HepG2 (cell line): ENCODE data around the gene GAS5. TPM values are rescaled to one million over a fixed set of nuclear protein-coding genes. Genes with fewer than 3 reads are reported as not detected.

Experiments used
- ATAC-seq: fragments of 200-7000 bp; cut with Tn5 transposase; 3 replicates; pipeline ENCODE4 v1.9.1; 2020; ENCODE audit warnings: mild to moderate bottlenecking, moderate library complexity
- BruUV-seq: library from RNA; stranded (reverse); fragments of 400-500 nt; replicated peaks from 2 replicates; lab custom pipeline; 2021; lab: Mats Ljungman, UMichigan
- CTCF ChIA-PET: fragments of 300-600 bp; formaldehyde crosslinking; extraction: SDS; loops from one replicate; lab custom pipeline; 2021; ENCODE audit warnings: low total read pairs, inconsistent platforms, low intra/inter-chr PET ratio; lab: Yijun Ruan, JAX
- POLR2A ChIA-PET: fragments of 350-600 bp; sonication (Branson Sonifier 250); formaldehyde crosslinking; loops from one replicate; lab custom pipeline; 2020; ENCODE audit warnings: antibody characterized with exemption, inconsistent platforms; lab: Yijun Ruan, JAX
- DNase-seq: peaks from one replicate; pipeline ENCODE4 v3.0.0-alpha.2; 2015; ENCODE audit warnings: low spot score
- FAIRE-seq: peaks from 3 replicates; lab custom pipeline; 2011; peaks lifted over from hg19 to GRCh38; lab: Jason Lieb, UNC
- H2AFZ ChIP-seq: one replicate; pipeline ENCODE4 v1.6.1; 2011; ENCODE audit warnings: low read length, inconsistent platforms
- H3K27ac ChIP-seq: fragments of 300-600 bp; 3 replicates; pipeline ENCODE4 v1.8.0; 2011; ENCODE audit warnings: mixed run types, mild to moderate bottlenecking, mixed read lengths, low read length, inconsistent platforms; ENCODE audit not compliant: insufficient read depth; ENCODE audit errors: extremely low read length
- H3K27me3 ChIP-seq, 2 experiments: fragments of 200-600 bp in 1 of 2; 2 replicates in 1 of 2; 3 replicates in 1 of 2; pipeline versions ENCODE4 v1.6.0 to v1.8.0; 2011; ENCODE audit warnings: low read length in 2 of 2, mild to moderate bottlenecking in 2 of 2, moderate library complexity in 2 of 2, inconsistent platforms in 1 of 2; ENCODE audit not compliant: insufficient read depth in 2 of 2, control insufficient read depth in 1 of 2
- H3K36me3 ChIP-seq, 2 experiments: fragments of 200-600 bp in 1 of 2; replicated peaks in 1 of 2; 2 replicates in 1 of 2; 3 replicates in 1 of 2; pipeline versions ENCODE4 v1.5.1 to v1.8.0; 2011; ENCODE audit warnings: low read length in 2 of 2, inconsistent platforms in 1 of 2; ENCODE audit not compliant: insufficient read depth in 2 of 2, control insufficient read depth in 1 of 2
- H3K4me1 ChIP-seq: 2 replicates; pipeline ENCODE4 v1.5.1; 2012; ENCODE audit warnings: low read length, inconsistent platforms; ENCODE audit not compliant: insufficient read depth
- H3K4me2 ChIP-seq: 2 replicates; pipeline ENCODE4 v1.6.0; 2011; ENCODE audit warnings: low read depth, low read length, inconsistent platforms
- H3K4me3 ChIP-seq, 3 experiments: fragments of 200-600 bp in 1 of 3; sonication (generic), shearing (Covaris generic) in 1 of 3; replicated peaks in 1 of 3; 2 replicates each; pipeline ENCODE4 v1.5.1; 2011 to 2016; ENCODE audit warnings: low read length in 3 of 3, inconsistent platforms in 2 of 3, low read depth in 2 of 3, mild to moderate bottlenecking in 2 of 3, control low read depth in 1 of 3, mixed read lengths in 1 of 3; ENCODE audit not compliant: insufficient read depth in 1 of 3
- H3K79me2 ChIP-seq: one replicate; pipeline ENCODE4 v1.6.1; 2011; ENCODE audit warnings: low read length, inconsistent platforms; ENCODE audit not compliant: insufficient read depth
- H3K9ac ChIP-seq: 2 replicates; pipeline ENCODE4 v1.6.0; 2011; ENCODE audit warnings: mild to moderate bottlenecking, low read depth, low read length, inconsistent platforms; ENCODE audit not compliant: insufficient read depth
- H3K9me3 ChIP-seq: 2 replicates; pipeline ENCODE4 v1.5.1; 2012; ENCODE audit warnings: mild to moderate bottlenecking, low read length
- H4K20me1 ChIP-seq: 2 replicates; pipeline ENCODE4 v1.6.0; 2011; ENCODE audit warnings: inconsistent platforms, mild to moderate bottlenecking, low read length, moderate library complexity; ENCODE audit not compliant: insufficient read depth
- BCL6 ChIP-seq: IDR thresholded peaks from 2 replicates; pipeline ENCODE4 v1.6.1; 2016; ENCODE audit warnings: missing genetic modification reagents, missing compliant biosample characterization
- CBX2 ChIP-seq, 2 experiments: fragments of 200-600 bp in 1 of 2; sonication (generic); formaldehyde crosslinking in 1 of 2; IDR thresholded peaks; 2 replicates each; pipeline versions ENCODE4 v1.7.0 to v1.8.1; 2018 to 2022; ENCODE audit warnings: low read depth in 2 of 2, low read length in 1 of 2, mild to moderate bottlenecking in 1 of 2, missing genetic modification reagents in 1 of 2
- DR1 ChIP-seq: sonication (generic); formaldehyde crosslinking; IDR thresholded peaks from 2 replicates; pipeline ENCODE4 v1.8.0; 2021; ENCODE audit warnings: mild to moderate bottlenecking, missing genetic modification reagents, inconsistent platforms
- HOXA7 ChIP-seq: sonication (generic); formaldehyde crosslinking; IDR thresholded peaks from 2 replicates; pipeline ENCODE4 v1.8.1; 2022; ENCODE audit warnings: mild to moderate bottlenecking, missing genetic modification reagents, moderate library complexity
- MZF1 ChIP-seq: sonication (generic); formaldehyde crosslinking; IDR thresholded peaks from 2 replicates; pipeline ENCODE4 v1.8.1; 2023; ENCODE audit warnings: mild to moderate bottlenecking, missing genetic modification reagents, borderline replicate concordance
- NFIB ChIP-seq: sonication (generic); formaldehyde crosslinking; IDR thresholded peaks from 2 replicates; pipeline ENCODE4 v1.9.0; 2021; ENCODE audit warnings: missing genetic modification reagents, mild to moderate bottlenecking, borderline replicate concordance
- NONO ChIP-seq, 2 experiments: fragments of 450-650 bp in 1 of 2; sonication (generic) in 1 of 2; formaldehyde crosslinking in 1 of 2; IDR thresholded peaks in 1 of 2; conservative IDR thresholded peaks in 1 of 2; 2 replicates each; pipeline versions ENCODE4 v1.6.1 to v1.8.0; 2017 to 2022; ENCODE audit warnings: mild to moderate bottlenecking in 1 of 2, missing genetic modification reagents in 1 of 2, moderate library complexity in 1 of 2
- PHF21A ChIP-seq: sonication (generic); formaldehyde crosslinking; IDR thresholded peaks from 2 replicates; pipeline ENCODE4 v1.5.0; 2020; ENCODE audit warnings: mild to moderate bottlenecking, missing genetic modification reagents
- PLRG1 ChIP-seq: fragments of 450-650 bp; conservative IDR thresholded peaks from 2 replicates; pipeline ENCODE4 v1.6.1; 2016
- SAP130 ChIP-seq: IDR thresholded peaks from 2 replicates; pipeline ENCODE4 v1.6.1; 2016; ENCODE audit warnings: low read depth
- SIX1 ChIP-seq: sonication (generic); formaldehyde crosslinking; IDR thresholded peaks from 2 replicates; pipeline ENCODE4 v1.4.0; 2020; ENCODE audit warnings: missing genetic modification reagents, borderline replicate concordance
- SMC3 ChIP-seq: IDR thresholded peaks from 2 replicates; pipeline ENCODE4 v1.6.1; 2011; ENCODE audit warnings: low read length, improper control_type of control experiment
- SMYD3 ChIP-seq: sonication (generic); formaldehyde crosslinking; IDR thresholded peaks from 2 replicates; pipeline ENCODE4 v1.8.1; 2023; ENCODE audit warnings: mild to moderate bottlenecking, missing genetic modification reagents
- THAP11 ChIP-seq: IDR thresholded peaks from 2 replicates; pipeline ENCODE4 v1.6.1; 2016; ENCODE audit warnings: missing biosample characterization, missing genetic modification reagents
- ZFX ChIP-seq: sonication (generic); formaldehyde crosslinking; IDR thresholded peaks from 2 replicates; pipeline ENCODE4 v1.4.0; 2020; ENCODE audit warnings: mild to moderate bottlenecking, low read depth, missing genetic modification reagents, moderate library complexity
- ZNF570 ChIP-seq: sonication (generic); formaldehyde crosslinking; IDR thresholded peaks from 2 replicates; pipeline ENCODE4 v1.4.0; 2020; ENCODE audit warnings: mild to moderate bottlenecking, missing genetic modification reagents, borderline replicate concordance
- ZNF614 ChIP-seq: IDR thresholded peaks from 2 replicates; pipeline ENCODE4 v1.6.1; 2018; ENCODE audit warnings: missing biosample characterization, missing genetic modification reagents, inconsistent platforms, borderline replicate concordance
- ZNF775 ChIP-seq: sonication (generic); formaldehyde crosslinking; IDR thresholded peaks from 2 replicates; pipeline ENCODE4 v1.4.0; 2020; ENCODE audit warnings: missing genetic modification reagents, mild to moderate bottlenecking, moderate library complexity, borderline replicate concordance
- WGBS: methylation state at CpG from one replicate; pipeline ENCODE4 v1.1.6; 2017; ENCODE audit warnings: low lambda C conversion rate; 5-methylcytosine and 5-hydroxymethylcytosine counted together
- in situ Hi-C: cut with HindIII; loops from 2 replicates; pipeline ENCODE4 v1.10.0; 2017; ENCODE audit warnings: low pct_unique_long_range_greater_than_20kb; ENCODE audit not compliant: extremely low pct_ligation_motif_present
- intact Hi-C: fragments of 100-400 bp; cut with micrococcal nuclease; formaldehyde crosslinking; loops from one replicate; pipeline ENCODE4 v1.10.0; 2022; ENCODE audit not compliant: unreplicated experiment
- polyA plus RNA-seq, 8 experiments: library from polyadenylated mRNA; depleted of rRNA in 3 of 8; stranded (reverse) in 7 of 8; unstranded in 1 of 8; fragments of >200 nt; fragmentation: Illumina TruSeq in 4 of 8; extraction: Trizol in 4 of 8; gene quantifications; 2 replicates each; pipeline versions ENCODE4 v1.2.1 to v1.2.3, GENCODE V29; 2011 to 2016; ENCODE audit warnings: low read depth in 4 of 8, missing spikeins in 1 of 8, mixed read lengths in 1 of 8; ENCODE audit not compliant: insufficient read depth in 1 of 8
- total RNA-seq, 5 experiments: library from RNA; depleted of rRNA; stranded (reverse); fragments of >200 nt; fragmentation: Illumina TruSeq; extraction: Trizol; gene quantifications; 2 replicates each; pipeline ENCODE4 v1.2.3, GENCODE V29; 2016; ENCODE audit warnings: low read depth in 1 of 5
- TF ChIP-seq, protein P1 (sequence below): IDR thresholded peaks from 2 replicates; pipeline ENCODE4 v1.6.1; 2016; ENCODE audit warnings: low read depth, control low read depth
- TF ChIP-seq, protein P2 (sequence below): sonication (generic); formaldehyde crosslinking; IDR thresholded peaks from 2 replicates; pipeline ENCODE4 v1.8.1; 2023; ENCODE audit warnings: mild to moderate bottlenecking, missing genetic modification reagents, borderline replicate concordance
- TF ChIP-seq, protein P3 (sequence below): sonication (generic); formaldehyde crosslinking; conservative IDR thresholded peaks from 2 replicates; pipeline ENCODE4 v1.8.1; 2023; ENCODE audit warnings: missing genetic modification reagents

Gene GAS5
- total and polyA plus RNA-seq, 2 of the 13 experiments (the other 11 are each of a cell fraction or from before 2014, with no cell fraction given) = 352 to 738 TPM

DNA sequence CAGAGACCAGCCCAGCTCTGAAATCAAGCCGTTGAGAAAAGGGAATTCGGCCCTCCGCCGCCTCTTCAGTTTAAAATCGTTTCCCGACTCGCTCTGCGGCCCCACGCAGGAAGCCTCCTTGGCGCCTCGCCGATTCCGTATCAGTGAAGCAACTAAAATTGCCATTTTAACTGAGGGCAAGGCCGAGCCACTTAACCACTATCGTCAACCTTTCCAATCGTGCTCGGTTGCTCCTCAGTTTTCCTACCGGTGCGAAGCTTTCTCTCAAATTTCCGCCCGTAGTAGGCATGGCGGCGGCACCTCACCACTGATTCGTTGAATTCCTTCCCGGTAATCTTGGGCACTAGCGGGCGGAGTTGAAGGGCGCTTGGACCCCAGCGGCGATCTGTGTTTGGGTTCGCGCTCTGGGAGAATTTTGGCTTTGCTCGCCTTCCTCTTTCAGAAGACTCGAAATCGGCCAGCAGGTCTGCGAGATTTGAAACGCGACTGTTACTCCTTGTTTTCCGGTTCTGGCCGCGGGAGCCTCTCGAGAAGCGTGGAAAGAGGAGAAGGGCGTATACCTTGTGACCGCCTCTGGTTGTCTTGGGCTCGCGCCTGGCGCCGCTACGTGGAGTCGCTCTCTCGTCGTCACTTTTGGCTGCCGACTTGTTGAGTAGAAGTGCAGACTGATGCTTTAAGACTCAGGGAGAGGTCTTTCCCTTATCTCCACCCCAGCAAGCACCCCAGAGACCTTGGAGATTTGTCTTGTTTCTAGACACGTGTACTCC lies 43.3 kb downstream of the GAS5 start, which contains the start of the genes CENPL and DARS2:
Gene CENPL, minus strand, starts transcription at position 569 of the 767 bp plus-strand sequence. CDS start 13,584 bp downstream, outside the sequence.
Gene DARS2, plus strand, starts transcription at position 359 of the 767 bp plus-strand sequence. CDS start 557 bp downstream, outside the sequence.
- H2AFZ ChIP-seq = peak within 1 kb of the TSS; percentile 96
- H3K4me3 ChIP-seq = peak within 1 kb of the TSS; percentile 69 to 99 (median 80)
- intact Hi-C loops = loop anchor here (1.0 to 10.0 kb wide), 5 partner anchors 109 to 1080 kb away; no protein-coding TSS in a partner anchor
- H3K4me1 ChIP-seq = peaks cover 45% of the 10 kb centered on the region
- H4K20me1 ChIP-seq = no peaks in the 10 kb centered on the region
- peak within 1 kb of the TSS; percentile 79 for H3K4me2 ChIP-seq
- in situ Hi-C loops = loop anchor here (5.0 to 25.0 kb wide), 3 partner anchors 110 to 1087 kb away; partner anchors contain the start of gene KLHL20
- DNase-seq (peak; percentile 96), FAIRE-seq (peak; percentile 81), ATAC-seq (peak; percentile 94)
- H3K27me3 ChIP-seq = no peaks in the 10 kb centered on the region; a peak in 1 of 5 replicates
- WGBS = under 1% methylated on average over 47 of the region's 55 CpGs
- peak within 1 kb of the TSS; percentile 87 for H3K9ac ChIP-seq
- H3K9me3 ChIP-seq = no peaks in the 10 kb centered on the region
- ChIA-PET CTCF (interaction anchor here (1.0 kb wide), 1 partner anchor 133 kb away, joined by 3 read pairs; no protein-coding TSS in a partner anchor), POLR2A (interaction anchor here (0.8 to 3.2 kb wide), 4 partner anchors 30 to 348 kb away, joined by 3 to 20 read pairs (median 6); partner anchors contain the start of genes GAS5, KLHL20, PRDX6 and ZBTB37)
- H3K79me2 ChIP-seq = peaks cover 40% of the 10 kb centered on the region
- no peaks in the 10 kb centered on the region for H3K36me3 ChIP-seq
- H3K27ac ChIP-seq = peak within 1 kb of the TSS; percentile 89
- BruUV-seq = TSS peak; percentile 88
- TF ChIP-seq MZF1 (no peak), SAP130 (CRISPR knock-in tag) (peak; percentile 95), ZNF570 (CRISPR knock-in tag) (no peak), NONO (IDR thresholded peaks at IDR 0.05) (no peak), NONO (CRISPR knock-in tag; conservative IDR thresholded peaks at IDR 0.05) (peak; percentile 81; the same call in 1 of the 2 replicates), ZFX (peak; percentile 95), DR1 (CRISPR knock-in tag) (peak; percentile 65; the same call in 1 of the 2 replicates), BCL6 (CRISPR knock-in tag) (no peak), PHF21A (CRISPR knock-in tag) (peak; percentile 72; the same call in 1 of the 2 replicates), CBX2 (IDR thresholded peaks at IDR 0.05; ENCODE audit: low read depth, low read length) (no peak), CBX2 (CRISPR knock-in tag; IDR thresholded peaks at IDR 0.05; ENCODE audit: low read depth) (no peak), HOXA7 (CRISPR knock-in tag) (no peak), SIX1 (no peak), ZNF614 (CRISPR knock-in tag) (no peak), PLRG1 (no peak), SMC3 (no peak), NFIB (no peak), SMYD3 (CRISPR knock-in tag) (peak; percentile 78; the same call in 1 of the 2 replicates), ZNF775 (CRISPR knock-in tag) (no peak), THAP11 (CRISPR knock-in tag) (peak; percentile 94)
- TF ChIP-seq, protein P1, sequence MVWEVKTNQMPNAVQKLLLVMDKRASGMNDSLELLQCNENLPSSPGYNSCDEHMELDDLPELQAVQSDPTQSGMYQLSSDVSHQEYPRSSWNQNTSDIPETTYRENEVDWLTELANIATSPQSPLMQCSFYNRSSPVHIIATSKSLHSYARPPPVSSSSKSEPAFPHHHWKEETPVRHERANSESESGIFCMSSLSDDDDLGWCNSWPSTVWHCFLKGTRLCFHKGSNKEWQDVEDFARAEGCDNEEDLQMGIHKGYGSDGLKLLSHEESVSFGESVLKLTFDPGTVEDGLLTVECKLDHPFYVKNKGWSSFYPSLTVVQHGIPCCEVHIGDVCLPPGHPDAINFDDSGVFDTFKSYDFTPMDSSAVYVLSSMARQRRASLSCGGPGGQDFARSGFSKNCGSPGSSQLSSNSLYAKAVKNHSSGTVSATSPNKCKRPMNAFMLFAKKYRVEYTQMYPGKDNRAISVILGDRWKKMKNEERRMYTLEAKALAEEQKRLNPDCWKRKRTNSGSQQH = peak; percentile 82; the same call in 1 of the 2 replicates
- TF ChIP-seq, protein P2, sequence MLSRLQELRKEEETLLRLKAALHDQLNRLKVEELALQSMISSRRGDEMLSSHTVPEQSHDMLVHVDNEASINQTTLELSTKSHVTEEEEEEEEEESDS (CRISPR knock-in tag) = 0 out of 2 replicates have a peak, but pooled peaks have one; percentile 56
- TF ChIP-seq, protein P3, sequence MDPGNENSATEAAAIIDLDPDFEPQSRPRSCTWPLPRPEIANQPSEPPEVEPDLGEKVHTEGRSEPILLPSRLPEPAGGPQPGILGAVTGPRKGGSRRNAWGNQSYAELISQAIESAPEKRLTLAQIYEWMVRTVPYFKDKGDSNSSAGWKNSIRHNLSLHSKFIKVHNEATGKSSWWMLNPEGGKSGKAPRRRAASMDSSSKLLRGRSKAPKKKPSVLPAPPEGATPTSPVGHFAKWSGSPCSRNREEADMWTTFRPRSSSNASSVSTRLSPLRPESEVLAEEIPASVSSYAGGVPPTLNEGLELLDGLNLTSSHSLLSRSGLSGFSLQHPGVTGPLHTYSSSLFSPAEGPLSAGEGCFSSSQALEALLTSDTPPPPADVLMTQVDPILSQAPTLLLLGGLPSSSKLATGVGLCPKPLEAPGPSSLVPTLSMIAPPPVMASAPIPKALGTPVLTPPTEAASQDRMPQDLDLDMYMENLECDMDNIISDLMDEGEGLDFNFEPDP = 0 out of 2 replicates have a peak, but pooled peaks have one; percentile 65
